SK-N-SH treated with all-trans-retinoic acid at 6 μM for 48 hours (cell line): Measurements from ENCODE around the gene SMPD1.

Experiments
- ATAC-seq: fragments of 200-7000 bp; cut with Tn5 transposase; 3 replicates; pipeline ENCODE4 v1.9.1; 2020; ENCODE audit warnings: mild to moderate bottlenecking, moderate library complexity
- ARNTL ChIP-seq: fragments of 450-650 bp; formaldehyde crosslinking; IDR thresholded peaks from 2 replicates; pipeline ENCODE4 v1.5.0; 2020; ENCODE audit warnings: low read depth, mild to moderate bottlenecking, moderate library complexity, borderline replicate concordance
- CREB5 ChIP-seq: fragments of 250-450 bp; sonication (Bioruptor Pico); IDR thresholded peaks from 2 replicates; pipeline ENCODE4 v1.5.1; 2020; ENCODE audit warnings: low read depth, mild to moderate bottlenecking, moderate library complexity
- CSDC2 ChIP-seq: fragments of 250-450 bp; sonication (Bioruptor Pico); IDR thresholded peaks from 2 replicates; pipeline ENCODE4 v1.5.0; 2020; ENCODE audit warnings: mild to moderate bottlenecking, moderate library complexity
- CSRNP3 ChIP-seq: fragments of 250-450 bp; sonication (Bioruptor Pico); IDR thresholded peaks from 2 replicates; pipeline ENCODE4 v1.5.1; 2021; ENCODE audit warnings: mild to moderate bottlenecking, moderate library complexity
- ESRRG ChIP-seq: fragments of 250-450 bp; sonication (Bioruptor Pico); IDR thresholded peaks from 2 replicates; pipeline ENCODE4 v1.6.1; 2021; ENCODE audit warnings: mild to moderate bottlenecking
- GLIS3 ChIP-seq: fragments of 250-450 bp; sonication (Bioruptor Pico); IDR thresholded peaks from 2 replicates; pipeline ENCODE4 v1.5.0; 2020; ENCODE audit warnings: mild to moderate bottlenecking, moderate library complexity
- ISL1 ChIP-seq: fragments of 250-450 bp; sonication (Bioruptor Pico); IDR thresholded peaks from 2 replicates; pipeline ENCODE4 v2.1.2; 2022; ENCODE audit warnings: mild to moderate bottlenecking, moderate library complexity
- OSR1 ChIP-seq: fragments of 250-450 bp; sonication (Bioruptor Pico); IDR thresholded peaks from 2 replicates; pipeline ENCODE4 v1.8.0; 2022; ENCODE audit warnings: moderate library complexity, mild to moderate bottlenecking, inconsistent platforms
- PATZ1 ChIP-seq: fragments of 250-450 bp; sonication (Bioruptor Pico); IDR thresholded peaks from 2 replicates; pipeline ENCODE4 v1.8.0; 2020; ENCODE audit warnings: mild to moderate bottlenecking, moderate library complexity, borderline replicate concordance
- PPARA ChIP-seq: fragments of 250-450 bp; sonication (Bioruptor Pico); IDR thresholded peaks from 2 replicates; pipeline ENCODE4 v1.5.0; 2020; ENCODE audit warnings: mild to moderate bottlenecking, borderline replicate concordance
- RARB ChIP-seq: fragments of 250-450 bp; sonication (Bioruptor Pico); IDR thresholded peaks from 2 replicates; pipeline ENCODE4 v1.8.0; 2021; ENCODE audit warnings: mild to moderate bottlenecking, moderate library complexity
- SNAI2 ChIP-seq: fragments of 250-450 bp; sonication (Bioruptor Pico); IDR thresholded peaks from 2 replicates; pipeline ENCODE4 v1.5.0; 2020; ENCODE audit warnings: mild to moderate bottlenecking, moderate library complexity
- TCF4 ChIP-seq: fragments of 250-450 bp; sonication (Bioruptor Pico); IDR thresholded peaks from 2 replicates; pipeline ENCODE4 v1.8.0; 2021; ENCODE audit warnings: mild to moderate bottlenecking, moderate library complexity, borderline replicate concordance
- TSHZ2 ChIP-seq: fragments of 250-450 bp; sonication (Bioruptor Pico); IDR thresholded peaks from 2 replicates; pipeline ENCODE4 v1.5.0; 2020; ENCODE audit warnings: mild to moderate bottlenecking, moderate library complexity
- ZC3H10 ChIP-seq: fragments of 250-450 bp; sonication (Bioruptor Pico); IDR thresholded peaks from 2 replicates; pipeline ENCODE4 v1.5.1; 2021; ENCODE audit warnings: mild to moderate bottlenecking, moderate library complexity
- ZFP3 ChIP-seq: fragments of 250-450 bp; sonication (Bioruptor Pico); IDR thresholded peaks from 2 replicates; pipeline ENCODE4 v1.5.0; 2020; ENCODE audit warnings: mild to moderate bottlenecking, moderate library complexity
- ZFP30 ChIP-seq: fragments of 450-650 bp; formaldehyde crosslinking; IDR thresholded peaks from 2 replicates; pipeline ENCODE4 v1.5.0; 2022; ENCODE audit warnings: mild to moderate bottlenecking, moderate library complexity
- ZNF565 ChIP-seq: fragments of 450-650 bp; formaldehyde crosslinking; conservative IDR thresholded peaks from 2 replicates; pipeline ENCODE4 v1.5.0; 2020; ENCODE audit warnings: low read depth, mild to moderate bottlenecking, moderate library complexity
- ZNF8 ChIP-seq: fragments of 450-650 bp; formaldehyde crosslinking; IDR thresholded peaks from 2 replicates; pipeline ENCODE4 v1.5.0; 2020; ENCODE audit warnings: mild to moderate bottlenecking, moderate library complexity

The SMPD1 gene

GRCh38 chr11:6389905-6390717, at the start of gene SMPD1:
TSS of gene SMPD1 (plus strand) at chr11:6390474. CDS start at chr11:6390599, 125 bp downstream.
- ATAC-seq = peak; percentile 93
- TF ChIP-seq CSRNP3 (CRISPR knock-in tag) (no peak), RARB (no peak), PPARA (CRISPR knock-in tag) (no peak)

GRCh38 chr11:6345366-6345765, 44.9 kb upstream of the SMPD1 start:
- no peak for ATAC-seq
- no peak for TF ChIP-seq OSR1
- TF ChIP-seq ZFP3 (CRISPR knock-in tag) = no peak
- no peak for TF ChIP-seq ZNF565
- no peak for TF ChIP-seq TSHZ2 (CRISPR knock-in tag)

GRCh38 chr11:6350043-6350442, 40.2 kb upstream of the SMPD1 start:
- TF ChIP-seq TSHZ2 (CRISPR knock-in tag) = no peak
- no peak for TF ChIP-seq ESRRG (CRISPR knock-in tag)
- TF ChIP-seq TCF4 = no peak
- no peak for TF ChIP-seq ZFP3 (CRISPR knock-in tag)
- TF ChIP-seq ZC3H10 (CRISPR knock-in tag) = no peak
- no peak for TF ChIP-seq CSDC2 (CRISPR knock-in tag)
- no peak for TF ChIP-seq ZNF8 (CRISPR knock-in tag)
- no peak for TF ChIP-seq CSRNP3 (CRISPR knock-in tag)
- no peak for TF ChIP-seq ISL1 (CRISPR knock-in tag)
- TF ChIP-seq ZFP30 (CRISPR knock-in tag) = no peak
- no peak for TF ChIP-seq GLIS3
- no peak for TF ChIP-seq SNAI2 (CRISPR knock-in tag)
- TF ChIP-seq ARNTL = no peak
- TF ChIP-seq PATZ1 (CRISPR knock-in tag) = no peak
- TF ChIP-seq CREB5 (CRISPR knock-in tag) = no peak
- no peak for TF ChIP-seq PPARA (CRISPR knock-in tag)
- no peak for TF ChIP-seq OSR1
- no peak for TF ChIP-seq RARB
- no peak for ATAC-seq
